GM18508 (cell line): ENCODE measurements around the gene KLHDC10.
"Not testable (repeated sequence)": the region's sequence is repeated elsewhere in the genome, so short reads cannot be mapped to it uniquely, and the experiment has no call there.

Experiments used
- ATAC-seq: cut with Tn5 transposase; IDR thresholded peaks from one replicate; pipeline ENCODE4 v1.9.1; 2021; ENCODE audit warnings: moderate number of reproducible peaks; ENCODE audit not compliant: insufficient read depth, unreplicated experiment

Gene KLHDC10

DNA sequence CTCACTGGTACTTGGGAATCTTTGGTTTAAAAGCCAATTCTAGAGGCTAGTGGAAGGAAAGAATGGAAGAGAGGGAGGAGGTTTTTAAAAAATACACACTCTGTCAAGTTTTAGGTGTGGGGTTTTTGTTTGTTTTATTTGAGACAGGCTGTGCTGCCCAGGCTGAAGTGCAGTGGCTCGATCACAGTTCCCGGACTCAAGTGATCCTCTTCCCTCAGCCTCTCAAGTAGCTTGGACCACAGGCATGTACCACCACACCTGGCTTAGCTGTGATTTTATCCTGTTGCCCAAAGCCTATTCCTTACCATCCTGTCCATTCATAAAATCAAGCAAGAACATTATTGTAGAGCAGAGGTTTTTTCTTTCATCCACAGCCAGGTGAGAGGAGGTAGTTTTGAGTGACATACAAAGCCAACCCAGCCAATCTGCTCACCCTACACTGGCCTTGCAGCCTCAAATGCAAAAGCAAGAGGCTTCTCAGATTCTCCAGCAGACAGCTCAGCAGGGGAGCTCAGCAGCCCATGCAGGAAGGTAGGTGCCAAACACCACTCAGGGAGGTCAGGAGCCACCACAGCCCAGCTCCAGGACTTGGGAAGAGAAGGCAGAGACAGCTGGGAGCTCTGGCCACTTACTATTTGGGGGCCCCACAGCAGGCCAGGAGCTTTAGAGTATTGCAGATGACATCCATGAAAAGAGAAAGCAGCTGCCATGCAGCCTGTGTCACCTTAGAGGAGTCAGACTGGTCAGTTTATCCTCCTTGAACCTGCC, 69.0 kb downstream of the KLHDC10 start:
- ATAC-seq: no peak

DNA sequence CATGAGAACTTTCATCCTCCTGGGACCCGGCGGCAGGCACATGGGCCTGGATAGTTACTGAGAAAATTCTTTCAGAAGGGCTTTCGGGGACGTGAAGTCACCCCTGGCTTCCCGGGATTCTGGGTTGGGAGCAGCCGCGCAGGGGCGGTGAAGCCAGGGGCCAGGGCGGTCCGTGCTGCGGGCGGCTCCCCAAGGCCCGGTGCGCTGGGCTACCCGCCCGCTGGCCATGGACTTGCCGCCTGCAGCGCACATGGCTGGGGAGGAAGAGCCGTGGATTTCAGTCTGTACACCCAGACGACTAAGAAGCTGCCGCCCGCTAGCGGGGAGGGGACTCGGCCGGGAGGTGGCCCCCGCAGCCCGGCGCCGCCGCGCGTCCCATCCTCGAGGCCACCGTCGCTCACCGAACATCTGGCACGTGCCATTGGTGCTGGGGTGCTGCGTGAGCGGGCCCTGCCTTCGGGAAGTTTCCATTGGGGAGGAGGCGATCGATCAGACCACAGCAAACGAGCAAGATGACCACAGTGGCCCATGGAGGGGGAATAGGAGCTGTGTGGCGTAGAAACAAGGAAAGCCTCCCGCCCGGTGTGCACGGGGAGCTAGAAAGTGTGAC, 70.3 kb downstream of the KLHDC10 start:
- ATAC-seq: no peak

DNA sequence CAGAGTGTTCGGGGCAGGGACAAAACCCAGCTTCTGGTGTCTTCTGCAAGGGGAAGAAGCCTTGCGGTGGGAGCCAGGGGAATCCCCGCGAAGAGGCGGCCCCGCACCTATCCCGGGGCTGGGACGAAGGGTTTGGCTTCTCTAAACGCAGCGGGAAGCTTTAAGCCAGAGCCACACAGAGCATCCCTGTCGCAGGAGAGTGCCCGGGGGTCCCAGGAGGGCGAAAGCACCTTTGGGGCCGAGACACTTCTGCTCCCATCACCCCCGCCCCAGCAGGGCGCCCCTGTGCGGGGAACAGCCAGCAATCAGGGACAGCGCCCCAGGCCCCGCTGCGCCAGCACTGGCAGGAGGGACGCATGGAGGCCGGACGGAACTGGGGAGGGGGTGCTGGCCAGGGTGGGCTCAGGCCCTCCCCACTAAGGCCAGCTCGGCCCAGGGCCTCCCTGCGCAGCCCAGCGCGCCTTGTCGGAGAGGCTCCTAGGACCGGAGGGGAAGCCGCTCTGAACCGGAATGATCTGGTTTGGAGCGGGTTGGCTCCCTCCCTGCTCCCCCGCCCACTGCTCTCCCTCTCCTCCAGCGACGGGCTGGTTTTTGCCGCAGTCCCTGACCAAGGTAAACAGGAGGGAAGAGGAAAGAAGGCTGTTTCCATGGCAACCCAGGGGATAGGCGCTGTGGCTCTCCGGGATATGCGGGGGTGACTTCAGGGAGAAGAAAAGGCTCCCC, 71.0 kb downstream of the KLHDC10 start:
- ATAC-seq: no peak

DNA sequence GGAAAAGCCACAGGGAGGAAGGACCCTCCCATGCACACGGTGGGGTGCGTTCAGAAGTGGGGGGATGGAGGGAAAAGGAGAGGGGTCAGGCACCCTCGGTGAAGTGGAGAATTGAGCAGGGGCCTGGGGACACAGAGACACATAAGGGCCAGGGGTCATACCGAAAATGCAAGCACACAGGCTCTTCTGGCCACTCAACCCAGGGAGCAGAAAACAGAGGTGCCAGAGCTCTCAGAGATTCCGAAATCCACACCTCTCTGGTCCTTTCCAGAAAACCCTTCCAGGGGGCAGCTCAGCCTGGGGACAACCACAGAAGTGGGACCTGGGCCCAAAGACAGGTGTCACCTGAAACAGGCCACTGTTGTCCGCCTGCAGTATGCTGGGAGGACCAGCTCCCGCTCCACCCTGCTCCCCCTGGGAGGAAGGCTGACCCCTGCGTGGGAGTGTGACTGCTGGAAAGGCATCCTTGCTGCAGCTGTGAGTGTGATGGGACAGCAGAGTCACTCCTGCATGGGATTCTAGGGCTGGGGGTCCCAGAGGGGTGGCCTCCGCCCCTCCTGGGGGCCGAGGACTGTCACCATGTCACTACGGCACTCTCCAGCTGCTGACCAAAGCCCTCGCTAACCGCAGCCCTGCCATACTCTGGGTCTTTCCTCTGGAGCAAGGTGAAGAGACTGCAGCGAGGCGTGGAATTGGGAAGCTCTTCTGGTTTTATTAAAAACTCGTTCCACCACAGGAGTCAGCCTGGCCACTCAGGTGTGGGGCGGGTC, 71.7 kb downstream of the KLHDC10 start:
- ATAC-seq: no peak

DNA sequence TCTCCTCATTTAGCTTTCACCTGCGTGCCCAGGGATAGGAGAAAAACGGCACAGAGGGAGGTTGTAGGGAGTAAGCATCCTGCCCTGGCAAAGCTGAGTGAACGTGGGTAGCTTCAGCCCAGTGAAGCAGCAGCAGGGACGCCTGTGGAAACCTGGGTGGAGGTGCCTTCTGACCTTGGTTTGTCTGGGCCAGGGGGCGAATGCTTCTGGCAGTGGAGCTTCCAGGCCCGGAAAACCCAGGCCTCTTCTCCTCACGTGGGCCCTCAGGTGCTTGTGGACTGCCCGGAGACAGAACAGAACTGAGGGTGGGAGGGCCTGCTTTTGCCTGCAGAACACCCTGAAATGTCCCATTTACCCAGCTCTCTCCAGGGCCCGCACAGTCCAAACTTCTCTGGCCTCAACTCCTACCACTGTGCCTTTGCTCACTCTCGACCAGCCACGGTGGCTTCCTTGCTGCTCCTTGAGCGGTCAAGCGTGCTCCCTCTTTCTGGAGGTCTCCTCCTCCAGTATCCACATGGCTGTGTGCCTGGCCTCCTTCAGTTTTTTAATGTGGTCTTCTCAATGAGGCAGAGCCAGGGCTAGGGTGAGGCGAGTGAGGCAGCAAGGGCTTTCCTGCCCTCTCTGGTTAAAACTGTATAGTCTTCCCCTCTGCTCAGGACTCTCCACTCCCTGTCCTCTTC, 72.5 kb downstream of the KLHDC10 start:
- no peak for ATAC-seq

DNA sequence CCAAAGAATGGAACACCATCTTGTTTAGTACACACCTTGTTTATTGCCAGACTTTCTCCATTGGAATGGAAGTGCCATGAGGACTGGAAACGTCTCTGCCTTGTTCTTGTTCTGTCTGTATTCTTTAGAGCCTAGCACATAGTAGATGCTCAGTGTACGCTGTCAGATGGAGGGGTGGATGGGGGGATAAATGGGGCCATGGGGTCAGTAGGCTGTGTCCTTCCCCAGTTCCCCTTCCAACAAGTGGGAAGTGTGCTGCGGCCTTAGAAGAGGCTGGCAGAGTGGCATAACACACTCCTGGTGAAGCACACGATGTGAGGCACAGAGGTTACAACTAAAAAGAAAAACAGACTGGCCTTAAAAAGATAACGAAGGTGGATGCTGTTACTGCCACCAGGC, 73.0 kb downstream of the KLHDC10 start:
- no peak for ATAC-seq

DNA sequence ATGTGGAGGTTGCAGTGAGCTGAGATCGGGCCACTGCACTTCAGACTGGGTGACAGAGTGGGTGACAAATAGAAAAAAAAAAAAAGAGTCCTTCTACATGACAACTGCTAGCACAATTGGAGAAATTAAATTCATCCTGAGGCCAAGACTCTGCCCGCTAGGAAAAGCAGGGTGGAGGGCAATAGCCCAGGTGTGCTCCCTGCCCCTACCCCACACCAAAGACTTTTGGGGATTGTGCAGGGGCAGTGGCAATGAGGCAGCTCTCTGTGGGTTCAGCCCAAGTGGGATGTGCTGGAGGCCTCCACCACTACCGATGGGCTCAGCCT, 73.6 kb downstream of the KLHDC10 start:
- ATAC-seq: no peak

DNA sequence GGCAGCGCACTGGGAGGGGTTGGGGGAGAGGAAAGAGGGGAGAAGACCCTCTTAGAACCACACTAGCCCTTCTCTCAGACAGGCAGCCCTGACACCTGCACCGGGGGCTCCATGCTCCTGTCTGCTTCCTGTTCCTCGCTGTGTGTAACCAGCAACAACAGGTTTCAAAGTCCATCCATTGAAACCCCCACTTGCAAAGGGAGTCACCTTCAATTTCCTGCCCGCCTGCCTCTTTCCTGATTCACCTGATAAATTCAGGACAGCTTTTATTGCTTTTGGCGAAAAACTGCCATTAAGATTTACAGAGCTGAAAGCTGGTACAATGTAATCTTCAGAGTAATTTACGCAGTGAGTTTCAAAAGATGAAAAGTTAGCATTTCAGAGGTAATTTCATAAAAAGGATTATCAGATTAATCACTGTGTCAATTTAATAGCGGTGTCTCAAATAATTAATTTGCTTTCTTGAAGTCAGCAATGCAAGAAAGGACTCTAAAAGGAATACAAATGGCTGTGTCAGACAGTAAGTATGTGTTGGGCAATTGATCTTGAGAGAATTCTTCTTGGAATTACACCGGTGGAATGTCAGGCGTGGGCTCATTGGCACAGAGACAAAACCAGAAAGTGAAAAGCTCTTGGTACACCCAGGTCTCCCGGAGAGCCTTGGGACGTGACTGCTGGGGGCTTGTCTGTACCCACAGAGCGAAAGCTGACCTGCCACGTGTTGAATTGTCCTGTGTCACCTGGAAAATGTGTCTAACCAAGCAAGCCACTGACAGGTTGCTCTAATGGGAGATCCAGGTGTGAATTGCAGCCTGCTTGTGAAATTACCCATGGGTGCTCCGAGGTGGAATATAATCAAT, 74.2 kb downstream of the KLHDC10 start:
- ATAC-seq: no peak

DNA sequence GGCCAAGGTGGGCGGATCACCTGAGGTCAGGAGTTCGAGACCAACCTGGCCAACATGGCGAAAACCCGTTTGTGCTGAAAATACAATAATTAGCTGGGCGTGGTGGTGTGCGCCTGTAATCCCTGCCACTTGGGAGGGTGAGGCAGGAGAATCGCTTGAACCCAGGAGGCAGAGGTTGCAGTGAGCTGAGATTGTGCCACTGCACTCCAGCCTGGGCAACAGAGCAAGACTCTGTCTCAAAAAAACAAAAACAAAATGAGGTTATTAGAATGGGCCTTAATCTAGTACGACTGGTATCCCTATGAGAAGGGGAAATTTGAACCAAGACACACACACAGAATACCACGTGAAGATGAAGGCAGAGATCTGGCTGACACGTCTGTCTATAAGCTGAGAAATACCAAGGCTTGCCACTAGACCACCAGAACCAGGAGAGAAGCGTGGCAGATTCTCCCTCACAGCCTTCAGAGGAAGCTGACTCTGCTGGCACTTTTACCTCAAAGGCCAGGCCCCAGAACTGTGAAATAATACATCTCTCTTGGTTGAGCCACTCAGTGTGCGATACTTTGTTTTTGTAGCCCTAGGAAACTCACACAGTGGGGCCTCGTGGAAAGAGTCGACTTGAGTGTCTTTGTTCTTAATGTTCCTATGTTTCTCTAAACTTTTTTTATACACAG, 75.2 kb downstream of the KLHDC10 start:
- ATAC-seq: no peak

DNA sequence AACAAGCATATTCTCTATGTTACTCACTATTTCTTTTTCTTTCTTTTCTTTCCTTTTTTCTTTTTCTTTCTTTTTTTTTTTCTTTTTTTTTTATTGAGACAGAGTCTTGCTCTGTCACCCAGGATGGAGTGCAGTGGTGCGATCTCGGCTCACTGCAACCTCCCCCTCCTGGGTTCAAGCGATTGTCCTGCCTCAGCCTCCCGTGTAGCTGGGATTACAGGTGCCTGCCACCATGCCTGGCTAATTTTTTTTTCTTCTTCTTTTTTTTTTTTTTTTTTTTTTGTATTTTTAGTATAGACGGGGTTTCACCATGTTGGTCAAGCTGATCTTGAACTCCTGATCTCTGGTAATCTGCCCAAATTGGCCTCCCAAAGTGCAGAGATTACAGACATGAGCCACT, 75.8 kb downstream of the KLHDC10 start:
- not testable (repeated sequence) for ATAC-seq

DNA sequence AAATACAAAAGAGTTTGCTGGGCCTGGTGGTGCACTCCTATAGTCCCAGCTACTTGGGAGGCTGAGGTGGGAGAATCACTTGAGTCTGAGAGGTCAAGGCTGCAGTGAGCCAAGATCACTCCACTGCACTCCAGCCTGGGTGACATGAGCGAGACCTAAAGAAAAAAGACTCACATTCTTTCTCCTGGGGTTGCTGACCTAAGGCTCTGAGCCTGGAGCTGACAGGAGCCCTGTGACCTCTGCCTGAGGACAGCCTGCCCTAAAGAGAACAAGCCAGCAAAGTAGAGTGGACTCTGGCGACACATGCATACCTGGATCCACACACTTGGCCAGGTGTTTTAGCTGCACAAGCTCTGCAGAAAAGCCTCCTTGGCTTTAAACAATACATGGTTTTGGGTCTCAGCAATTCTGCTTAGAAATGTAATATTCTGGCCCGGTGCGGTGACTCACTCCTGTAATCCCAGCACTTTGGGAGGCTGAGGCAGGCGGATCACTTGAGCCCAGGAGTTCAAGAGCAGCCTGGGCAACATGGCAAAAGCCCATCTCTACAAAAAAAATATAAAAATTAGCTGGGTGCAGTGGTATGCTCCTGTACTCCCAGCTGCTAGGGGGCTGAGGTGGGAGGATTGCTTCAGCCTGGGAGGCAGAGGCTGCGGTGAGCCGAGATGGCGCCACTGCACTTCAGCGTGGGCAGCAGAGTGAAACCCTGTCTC, 76.5 kb downstream of the KLHDC10 start:
- ATAC-seq: no peak

DNA sequence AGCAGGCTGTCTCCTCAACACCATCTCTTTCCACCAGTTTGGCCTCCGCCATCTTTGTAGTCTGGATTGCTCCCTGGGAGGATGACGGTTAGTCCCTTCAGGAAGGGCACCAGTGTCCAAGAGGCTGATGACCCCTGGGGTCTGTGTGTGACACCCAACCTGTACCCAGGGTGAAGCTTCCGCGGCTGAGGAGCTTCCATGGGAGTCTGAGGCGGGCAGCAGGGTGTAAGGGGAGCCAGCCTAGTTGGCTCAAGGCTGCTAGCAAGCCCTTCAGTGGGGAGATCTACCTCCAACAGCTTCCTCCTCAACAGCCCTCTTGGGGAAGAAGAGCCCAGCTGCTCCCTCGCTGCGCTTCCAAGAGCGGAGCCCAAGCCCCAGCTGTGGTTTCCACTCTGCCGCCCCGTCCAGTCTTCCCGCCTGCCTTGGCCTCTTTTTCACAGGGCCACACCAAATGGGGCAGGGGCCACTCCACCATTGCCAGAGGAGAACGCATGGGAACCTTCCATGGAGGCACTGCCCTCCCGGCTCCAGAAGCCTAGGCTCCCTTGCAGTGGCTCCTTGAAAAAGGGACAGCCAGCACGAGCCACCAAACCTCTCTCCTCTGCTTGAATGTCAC, 77.5 kb downstream of the KLHDC10 start:
- ATAC-seq: no peak

DNA sequence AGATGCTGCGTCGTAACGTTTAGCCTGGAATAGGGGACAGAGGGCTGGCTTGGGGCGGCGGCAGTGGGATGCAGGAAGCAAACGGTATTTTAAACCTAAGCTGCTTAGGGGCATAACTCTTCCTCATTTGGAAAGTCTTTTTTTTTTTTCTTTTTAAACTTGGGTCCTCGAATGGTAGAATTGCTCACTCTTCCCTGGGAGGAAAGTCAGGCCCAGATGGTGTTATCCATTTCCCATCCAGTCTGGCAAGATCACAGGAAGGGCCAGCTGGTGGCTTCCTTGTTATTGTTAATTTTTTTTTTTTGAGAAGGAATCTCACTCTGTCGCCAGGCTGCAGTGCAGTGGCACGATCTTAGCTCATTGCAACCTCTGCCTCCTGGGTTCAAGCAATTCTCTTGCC, 78.2 kb downstream of the KLHDC10 start:
- ATAC-seq: no peak

DNA sequence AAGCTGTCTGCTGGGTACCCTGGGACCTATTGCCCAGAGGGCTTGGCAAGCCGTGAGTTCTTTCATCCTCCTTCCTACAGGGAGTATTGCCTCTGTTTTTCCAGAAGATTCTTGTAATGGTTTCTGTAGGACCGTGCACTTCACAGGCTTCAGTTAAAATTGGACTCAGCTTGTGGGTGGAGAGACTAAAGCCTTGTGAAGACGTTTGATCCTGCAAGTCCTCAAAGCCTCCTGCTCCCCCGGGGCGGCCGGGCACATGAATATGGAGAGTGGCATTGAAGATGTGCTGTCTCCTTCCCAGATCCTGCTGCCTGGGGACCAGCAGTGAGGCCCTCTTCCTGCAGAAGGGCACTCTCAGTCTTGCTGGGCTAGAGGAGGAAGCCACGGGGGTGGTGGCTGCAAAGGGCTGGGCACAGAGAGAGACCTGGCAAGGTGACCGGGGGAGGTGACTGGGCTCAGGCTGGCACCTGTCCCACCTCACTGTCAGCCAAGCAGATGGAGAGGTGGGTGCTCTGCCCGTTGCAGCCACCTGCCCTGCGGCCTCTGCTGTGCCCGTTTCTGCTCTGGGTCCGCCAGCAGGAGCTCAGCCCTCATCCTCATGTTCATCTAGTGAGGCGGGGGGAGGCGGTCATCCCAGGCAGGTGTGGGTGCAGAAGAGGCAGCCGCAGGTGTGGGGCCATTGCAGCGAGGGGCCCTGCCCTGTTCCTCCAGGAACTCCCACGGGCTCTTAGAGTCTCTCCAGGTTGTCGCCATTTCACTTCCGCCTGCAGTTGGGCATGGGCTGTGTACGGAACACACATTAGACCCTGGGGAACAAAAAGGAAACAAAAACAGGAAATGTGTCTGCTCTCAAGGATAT, 79.2 kb downstream of the KLHDC10 start:
- no peak for ATAC-seq

DNA sequence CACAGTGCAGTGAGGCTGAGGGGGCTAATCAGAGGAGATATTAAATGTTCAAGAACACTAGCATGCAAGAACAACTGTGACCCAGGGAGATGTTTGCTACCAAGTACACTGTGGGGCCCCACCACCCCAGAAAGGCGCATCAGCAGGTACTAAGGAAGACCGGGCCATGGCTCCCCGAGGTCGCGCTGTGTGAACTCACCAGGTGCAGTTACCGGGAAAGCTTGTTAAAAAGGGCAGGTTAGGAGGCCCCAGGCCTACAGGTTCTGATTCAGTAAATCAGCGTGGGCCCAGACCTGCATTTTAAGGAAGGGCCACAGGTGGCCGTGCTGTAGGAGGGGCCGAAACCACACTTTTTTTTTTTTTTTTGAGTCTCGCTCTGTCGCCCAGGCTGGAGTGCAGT, 80.3 kb downstream of the KLHDC10 start:
- no peak for ATAC-seq

DNA sequence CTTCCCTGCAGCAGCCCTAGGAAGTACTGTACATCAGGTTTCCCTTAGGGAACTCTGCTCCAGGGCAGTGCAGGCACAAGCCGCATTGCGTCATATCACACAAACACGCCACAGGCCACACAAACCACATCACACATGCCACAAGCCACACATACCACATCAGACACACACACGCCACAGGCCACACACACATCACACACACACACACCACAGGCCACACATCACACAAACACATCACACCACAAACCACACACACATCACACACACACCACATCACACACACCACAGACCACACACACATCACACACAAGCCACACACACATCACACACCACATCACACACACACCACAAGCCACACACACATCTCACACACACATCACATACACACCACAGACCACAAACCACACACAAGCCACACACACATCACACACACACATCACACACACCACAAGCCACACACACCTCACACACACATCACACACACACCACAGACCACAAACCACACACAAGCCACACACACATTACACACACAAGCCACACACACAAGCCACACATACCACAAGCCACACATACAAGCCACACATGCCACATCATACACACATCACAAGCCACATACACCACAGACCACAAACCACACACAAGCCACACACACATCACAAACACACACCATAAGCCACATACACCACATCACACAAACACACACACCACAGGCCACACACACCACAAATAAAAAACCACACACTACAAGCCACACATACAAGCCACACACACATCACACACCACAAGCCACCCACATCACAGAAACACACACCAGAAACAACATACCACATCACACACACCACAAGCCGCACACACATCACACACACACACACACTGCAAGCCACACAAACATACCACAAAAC, 81.5 kb downstream of the KLHDC10 start:
- no peak for ATAC-seq
